Lung (tissue), 12 donors: ENCODE data around the gene ISX. TPM values are rescaled to one million over a fixed set of nuclear protein-coding genes. Genes with fewer than 3 reads are reported as not detected.
A peak's percentile ranks its signal among the peaks of the same experiment; 100 is the strongest.
"Not testable (repeated sequence)": the region's sequence is repeated elsewhere in the genome, so short reads cannot be mapped to it uniquely, and the experiment has no call there.

Experiments
- ATAC-seq: fragments of 200-7000 bp; cut with Tn5 transposase; one replicate; pipeline ENCODE4 v1.9.1; 2020; ENCODE audit warnings: moderate number of reproducible peaks; ENCODE audit not compliant: insufficient read depth, low FRiP score
- DNase-seq, 3 donors: peaks; one replicate each; pipeline ENCODE4 v3.0.0-alpha.2; 2013 to 2017
- H3K27ac ChIP-seq, 2 donors: one replicate each; pipeline ENCODE4 v1.5.1; 2013; ENCODE audit warnings: mild to moderate bottlenecking in 2 of 2, moderate library complexity in 2 of 2, control low read depth in 1 of 2, inconsistent platforms in 1 of 2, low read depth in 1 of 2, low read length in 1 of 2
- H3K27me3 ChIP-seq, 3 donors: one replicate each; pipeline ENCODE4 v1.5.1; 2013; ENCODE audit warnings: low read length in 2 of 3; ENCODE audit not compliant: control insufficient read depth in 3 of 3, insufficient read depth in 3 of 3
- H3K36me3 ChIP-seq, 4 donors: one replicate each; pipeline ENCODE4 v1.5.1; 2013; ENCODE audit warnings: low read length in 4 of 4, mild to moderate bottlenecking in 1 of 4, moderate library complexity in 1 of 4; ENCODE audit not compliant: control insufficient read depth in 4 of 4, insufficient read depth in 4 of 4
- H3K4me1 ChIP-seq, 5 donors: one replicate each; pipeline ENCODE4 v1.5.1; 2013; ENCODE audit warnings: low read length in 5 of 5, mild to moderate bottlenecking in 2 of 5, moderate library complexity in 1 of 5; ENCODE audit not compliant: control insufficient read depth in 5 of 5, insufficient read depth in 5 of 5
- H3K4me3 ChIP-seq: one replicate; pipeline ENCODE4 v1.5.1; 2013; ENCODE audit warnings: mild to moderate bottlenecking, control low read depth, moderate library complexity
- H3K9ac ChIP-seq, 2 donors: one replicate each; pipeline ENCODE4 v1.5.1; 2013; ENCODE audit warnings: low read length in 2 of 2, control low read depth in 1 of 2; ENCODE audit not compliant: insufficient read depth in 1 of 2
- H3K9me3 ChIP-seq, 4 donors: one replicate each; pipeline ENCODE4 v1.5.1; 2013; ENCODE audit warnings: low read length in 3 of 4, mild to moderate bottlenecking in 1 of 4, moderate library complexity in 1 of 4; ENCODE audit not compliant: control insufficient read depth in 4 of 4, insufficient read depth in 3 of 4
- WGBS, 2 donors: extraction: QIAGEN DNeasy Blood & Tissue Kit; methylation state at CpG; one replicate each; pipeline ENCODE4 v1.1.7; 2013; 5-methylcytosine and 5-hydroxymethylcytosine counted together
- polyA plus RNA-seq, 2 donors: library from polyadenylated mRNA; stranded (reverse); fragments of 200-250 nt; gene quantifications; one replicate each; pipeline ENCODE4 v1.2.1, GENCODE V29; 2013
- total RNA-seq, 2 donors: library from RNA; depleted of rRNA in 1 of 2; stranded (reverse); fragments of >200 nt in 1 of 2; gene quantifications; one replicate each; pipeline ENCODE4 v1.2.1, GENCODE V29; 2014 to 2021
- TF ChIP-seq, protein P1 (sequence below): IDR thresholded peaks from 2 replicates; pipeline ENCODE4 v1.5.1; 2012; ENCODE audit warnings: mild to moderate bottlenecking; ENCODE audit errors: control extremely low read depth, extremely low read depth
- donor health status: control.
- donor health status: control.
- donor health status: Bipolar disorder and iron deficiency.
- donor health status: healthy.
- donor health status: DM: yes; HTN: yes; CAD: no.

ISX gene
- total and polyA plus RNA-seq, 4 donors: not detected

GRCh38 chr22:35021161-35021560, 44.8 kb upstream of the ISX start:
- H3K4me1 ChIP-seq: no peaks in the 10 kb centered on the region
- no peak overlapping the region for H3K4me3 ChIP-seq
- 66 to 82% methylated on average over 7 of the region's 7 CpGs for WGBS, 2 donors
- H3K27ac ChIP-seq: no peak overlapping the region
- H3K27me3 ChIP-seq: peaks cover 0 to 3% (median 0%) of the 10 kb centered on the region in 3 donors
- DNase-seq: no peak
- H3K36me3 ChIP-seq: no peaks in the 10 kb centered on the region
- TF ChIP-seq, protein P1, sequence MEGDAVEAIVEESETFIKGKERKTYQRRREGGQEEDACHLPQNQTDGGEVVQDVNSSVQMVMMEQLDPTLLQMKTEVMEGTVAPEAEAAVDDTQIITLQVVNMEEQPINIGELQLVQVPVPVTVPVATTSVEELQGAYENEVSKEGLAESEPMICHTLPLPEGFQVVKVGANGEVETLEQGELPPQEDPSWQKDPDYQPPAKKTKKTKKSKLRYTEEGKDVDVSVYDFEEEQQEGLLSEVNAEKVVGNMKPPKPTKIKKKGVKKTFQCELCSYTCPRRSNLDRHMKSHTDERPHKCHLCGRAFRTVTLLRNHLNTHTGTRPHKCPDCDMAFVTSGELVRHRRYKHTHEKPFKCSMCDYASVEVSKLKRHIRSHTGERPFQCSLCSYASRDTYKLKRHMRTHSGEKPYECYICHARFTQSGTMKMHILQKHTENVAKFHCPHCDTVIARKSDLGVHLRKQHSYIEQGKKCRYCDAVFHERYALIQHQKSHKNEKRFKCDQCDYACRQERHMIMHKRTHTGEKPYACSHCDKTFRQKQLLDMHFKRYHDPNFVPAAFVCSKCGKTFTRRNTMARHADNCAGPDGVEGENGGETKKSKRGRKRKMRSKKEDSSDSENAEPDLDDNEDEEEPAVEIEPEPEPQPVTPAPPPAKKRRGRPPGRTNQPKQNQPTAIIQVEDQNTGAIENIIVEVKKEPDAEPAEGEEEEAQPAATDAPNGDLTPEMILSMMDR: no peak
- no peak for ATAC-seq
- no peak overlapping the region for H3K9ac ChIP-seq
- peaks cover 0 to 2% (median 0%) of the 10 kb centered on the region in 4 donors for H3K9me3 ChIP-seq

DNA sequence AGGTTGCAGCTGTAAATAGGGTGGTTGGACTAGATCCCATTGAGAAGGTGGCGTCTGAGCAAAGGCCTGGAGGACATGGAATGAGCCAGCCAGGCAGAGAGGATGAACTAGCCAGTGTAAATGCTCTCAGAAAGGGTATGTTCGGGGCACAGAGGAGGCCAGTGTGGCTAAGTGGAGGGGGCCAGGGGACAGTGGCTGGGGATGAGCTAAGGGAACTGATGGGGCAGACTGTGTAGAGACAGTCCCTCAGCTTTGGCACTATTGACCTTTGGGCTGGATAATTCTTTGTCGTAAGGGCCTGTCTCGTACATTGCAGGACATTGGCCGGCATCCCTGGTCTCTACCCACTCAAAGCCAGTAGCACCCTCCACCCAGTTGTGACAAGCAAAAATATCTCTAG, 43.7 kb upstream of the ISX start:
- ATAC-seq (no peak), DNase-seq (no peak)
- WGBS, 2 donors: 83 to 90% methylated on average over 5 of the region's 5 CpGs
- Histone ChIP-seq H3K36me3 (no peaks in the 10 kb centered on the region), H3K9me3 (peaks cover 0 to 2% (median 0%) of the 10 kb centered on the region in 4 donors), H3K9ac (no peak overlapping the region), H3K4me1 (no peaks in the 10 kb centered on the region), H3K27me3 (peaks cover 0 to 3% (median 0%) of the 10 kb centered on the region in 3 donors), H3K27ac (no peak overlapping the region), H3K4me3 (no peak overlapping the region)
- TF ChIP-seq, protein P1: no peak

GRCh38 chr22:35023692-35024363, 42.1 kb upstream of the ISX start:
- 23 to 24% methylated on average over 25 of the region's 25 CpGs for WGBS, 2 donors
- Histone ChIP-seq H3K27ac (no peak overlapping the region), H3K36me3 (no peaks in the 10 kb centered on the region), H3K4me1 (no peaks in the 10 kb centered on the region), H3K9me3 (peaks cover 0 to 2% (median 0%) of the 10 kb centered on the region in 4 donors), H3K9ac (no peak overlapping the region), H3K4me3 (no peak overlapping the region), H3K27me3 (peaks cover 0 to 3% (median 0%) of the 10 kb centered on the region in 3 donors)
- no peak for ATAC-seq
- peak; percentile 25 to 63 (median 59) for DNase-seq
- TF ChIP-seq, protein P1: peak; percentile 53

GRCh38 chr22:35024364-35024692, 41.6 kb upstream of the ISX start:
- WGBS, 2 donors: 25 to 29% methylated on average over 11 to 16 of the region's 16 CpGs
- H3K36me3 ChIP-seq: no peaks in the 10 kb centered on the region
- no peak overlapping the region for H3K9ac ChIP-seq
- TF ChIP-seq, protein P1: no peak
- H3K27ac ChIP-seq: no peak overlapping the region
- no peaks in the 10 kb centered on the region for H3K4me1 ChIP-seq
- peaks cover 0 to 3% (median 0%) of the 10 kb centered on the region in 3 donors for H3K27me3 ChIP-seq
- no peak overlapping the region for H3K4me3 ChIP-seq
- ATAC-seq (no peak), DNase-seq (no peak)
- peaks cover 0 to 2% (median 0%) of the 10 kb centered on the region in 4 donors for H3K9me3 ChIP-seq

DNA sequence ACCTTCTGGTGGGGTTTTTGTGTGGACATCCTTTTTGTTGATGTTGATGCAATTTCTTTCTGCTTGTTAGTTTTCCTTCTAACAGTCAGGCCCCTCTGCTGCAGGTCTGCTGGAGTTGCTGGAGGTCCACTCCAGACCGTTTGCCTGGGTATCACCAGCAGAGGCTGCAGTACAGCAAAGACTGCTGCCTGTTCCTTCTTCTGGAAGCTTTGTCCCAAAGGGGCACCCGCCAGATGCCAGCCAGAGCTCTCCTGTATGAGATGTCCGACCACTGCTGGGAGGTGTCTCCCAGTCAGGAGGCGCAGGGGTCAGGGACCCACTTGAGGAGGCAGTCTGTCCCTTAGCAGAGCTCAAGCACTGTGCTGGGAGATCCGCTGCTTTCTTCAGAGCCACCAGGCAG, 35.8 kb upstream of the ISX start:
- H3K27me3 ChIP-seq, H3K27ac ChIP-seq, H3K9ac ChIP-seq, ATAC-seq, H3K4me3 ChIP-seq, H3K36me3 ChIP-seq, H3K4me1 ChIP-seq, H3K9me3 ChIP-seq, DNase-seq: not testable (repeated sequence)
- WGBS, 2 donors: 83 to 87% methylated on average over 5 of the region's 5 CpGs
